ENCODE measurements around the gene REEP3.
A peak's percentile ranks its signal among the peaks of the same experiment; 100 is the strongest.

REEP3 gene

GRCh38 chr10:63585041-63585440 lies 63.8 kb downstream of the REEP3 start:
- Mint-ChIP-seq H3K36me3 (ENCODE audit: low read depth) (peaks cover under 1% of the 10 kb centered on the region), H3K4me3 (no peak overlapping the region), H3K27ac (peak overlapping the region in 2 of 3 experiments; percentile 92 to 96), H3K4me1 (peaks cover 32% of the 10 kb centered on the region), H3K27me3 (ENCODE audit: low read depth) (no peaks in the 10 kb centered on the region), H3K9me3 (no peaks in the 10 kb centered on the region)
- no peak for TF ChIP-seq CTCF (IDR thresholded peaks at IDR 0.05; ENCODE audit: unreplicated experiment in 3 of 3)

- H3K27ac Mint-ChIP-seq: peak overlapping the region in 2 of 3 experiments; percentile 49 to 96
- H3K27me3 Mint-ChIP-seq (ENCODE audit: low read depth): no peaks in the 10 kb centered on the region
- H3K4me3 Mint-ChIP-seq: no peak overlapping the region
- H3K4me1 Mint-ChIP-seq: peaks cover 32% of the 10 kb centered on the region
- H3K9me3 Mint-ChIP-seq: no peaks in the 10 kb centered on the region
- TF ChIP-seq CTCF (IDR thresholded peaks at IDR 0.05; ENCODE audit: unreplicated experiment in 3 of 3): no peak
- H3K36me3 Mint-ChIP-seq (ENCODE audit: low read depth): peaks cover 3% of the 10 kb centered on the region
Observed at GRCh38 chr10:63586043-63586442, 64.8 kb downstream of the REEP3 start.

- Mint-ChIP-seq H3K27me3 (ENCODE audit: low read depth) (no peaks in the 10 kb centered on the region), H3K27ac (no peak overlapping the region), H3K9me3 (no peaks in the 10 kb centered on the region), H3K4me1 (peaks cover 28% of the 10 kb centered on the region), H3K4me3 (no peak overlapping the region), H3K36me3 (ENCODE audit: low read depth) (peaks cover 3% of the 10 kb centered on the region)
- TF ChIP-seq CTCF (IDR thresholded peaks at IDR 0.05; ENCODE audit: unreplicated experiment in 3 of 3): no peak
Observed at GRCh38 chr10:63587191-63587590, 66.0 kb downstream of the REEP3 start.

- Mint-ChIP-seq H3K4me3 (no peak overlapping the region), H3K9me3 (no peaks in the 10 kb centered on the region), H3K4me1 (peaks cover 21% of the 10 kb centered on the region), H3K36me3 (ENCODE audit: low read depth) (peaks cover 5% of the 10 kb centered on the region), H3K27me3 (ENCODE audit: low read depth) (no peaks in the 10 kb centered on the region), H3K27ac (no peak overlapping the region)
- TF ChIP-seq CTCF (IDR thresholded peaks at IDR 0.05; ENCODE audit: unreplicated experiment in 3 of 3): no peak
Observed at GRCh38 chr10:63588436-63589167, 67.4 kb downstream of the REEP3 start.

- Mint-ChIP-seq H3K4me3 (no peak overlapping the region), H3K9me3 (no peaks in the 10 kb centered on the region), H3K27ac (no peak overlapping the region), H3K27me3 (ENCODE audit: low read depth) (no peaks in the 10 kb centered on the region), H3K36me3 (ENCODE audit: low read depth) (peaks cover 29% of the 10 kb centered on the region), H3K4me1 (peaks cover 22% of the 10 kb centered on the region)
- TF ChIP-seq CTCF (IDR thresholded peaks at IDR 0.05; ENCODE audit: unreplicated experiment in 3 of 3): no peak
Observed at GRCh38 chr10:63591600-63592379, 70.6 kb downstream of the REEP3 start.

Measured in nephron (organoid).